OCI-LY1 (cell line): ENCODE measurements around the gene DNAH9.

Source experiments
- CTCF ChIP-seq: fragments of 200-600 bp; sonication (generic), shearing (Covaris generic); IDR thresholded peaks from 2 replicates; pipeline ENCODE4 v1.5.1; 2017; ENCODE audit warnings: mild to moderate bottlenecking, antibody characterized with exemption, low read length, moderate library complexity, mixed read lengths
- EZH2 ChIP-seq: fragments of 200-600 bp; sonication (generic), shearing (Covaris generic); IDR thresholded peaks from 2 replicates; pipeline ENCODE4 v1.8.0; 2017; ENCODE audit warnings: borderline replicate concordance, mixed run types, mild to moderate bottlenecking, antibody characterized with exemption, low read length, moderate library complexity, mixed read lengths

DNA sequence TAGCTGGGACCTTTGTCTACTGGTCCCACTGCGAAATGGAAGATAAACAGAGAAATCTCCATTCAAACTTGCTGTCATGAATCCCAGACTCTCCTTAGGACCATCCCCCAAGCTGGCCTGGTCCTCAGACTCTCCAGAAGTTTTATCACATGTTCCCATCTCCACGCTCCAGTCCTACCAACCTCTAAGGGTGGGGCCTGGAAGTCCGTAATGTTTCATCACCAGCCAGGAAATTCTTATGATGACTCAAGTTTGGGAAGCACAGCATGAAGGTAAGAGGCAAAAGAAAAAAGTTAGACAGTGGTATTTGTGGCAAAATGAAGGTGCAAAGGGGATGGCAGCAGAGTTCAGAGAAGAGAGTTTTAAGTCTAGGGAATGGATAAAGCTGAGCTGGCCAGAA, 346.3 kb downstream of the DNAH9 start:
- TF ChIP-seq CTCF: no peak
- no peak for TF ChIP-seq EZH2
